Esophagus muscularis mucosa (tissue), 4 donors: ENCODE data around the gene SLC24A3. TPM values are rescaled to one million over a fixed set of nuclear protein-coding genes. Genes with fewer than 3 reads are reported as not detected.

Experiments used
- DNase-seq: peaks from one replicate; pipeline ENCODE4 v3.0.0-alpha.2; 2017; ENCODE audit errors: extremely low spot score
- H3K27ac ChIP-seq, 4 donors: fragments of 200-600 bp; sonication (generic); replicated peaks in 1 of 4; 1 replicate in 3 of 4; 2 replicates in 1 of 4; pipeline ENCODE4 v1.5.1; 2016 to 2019; ENCODE audit warnings: mild to moderate bottlenecking in 1 of 4
- H3K27me3 ChIP-seq, 4 donors: fragments of 200-600 bp; sonication (generic); one replicate each; pipeline versions ENCODE4 v1.5.1 to v1.6.0; 2016 to 2019
- H3K36me3 ChIP-seq, 4 donors: fragments of 200-600 bp; sonication (generic); one replicate each; pipeline ENCODE4 v1.5.1; 2016 to 2019
- H3K4me1 ChIP-seq, 4 donors: fragments of 200-600 bp; sonication (generic); one replicate each; pipeline ENCODE4 v1.5.1; 2016 to 2019
- H3K4me3 ChIP-seq, 4 donors: fragments of 200-600 bp; sonication (generic); 1 replicate in 2 of 4; 2 replicates in 2 of 4; pipeline ENCODE4 v1.5.1; 2016 to 2019; ENCODE audit warnings: mild to moderate bottlenecking in 4 of 4, moderate library complexity in 1 of 4
- H3K9me3 ChIP-seq, 4 donors: fragments of 200-600 bp; sonication (generic); 1 replicate in 3 of 4; 2 replicates in 1 of 4; pipeline ENCODE4 v1.5.1; 2016 to 2019
- EP300 ChIP-seq: sonication (generic); formaldehyde crosslinking; IDR thresholded peaks from one replicate; pipeline ENCODE4 v1.6.1; 2017; ENCODE audit warnings: antibody characterized with exemption
- POLR2A ChIP-seq: fragments of 450-650 bp; IDR thresholded peaks from one replicate; pipeline ENCODE4 v1.6.1; 2017; ENCODE audit warnings: antibody characterized with exemption, moderate library complexity, mild to moderate bottlenecking, low read depth
- POLR2AphosphoS5 ChIP-seq, 2 donors: sonication (generic); formaldehyde crosslinking; IDR thresholded peaks; one replicate each; pipeline ENCODE4 v1.6.1; 2017; ENCODE audit warnings: antibody characterized with exemption in 2 of 2
- WGBS: methylation state at CpG from one replicate; pipeline ENCODE4 v1.1.5; 2018; 5-methylcytosine and 5-hydroxymethylcytosine counted together
- intact Hi-C: fragments of 100-400 bp; cut with DNase I; formaldehyde crosslinking; loops from one replicate; pipeline ENCODE4 v1.15.1; 2023
- total RNA-seq, 4 donors: library from RNA; depleted of rRNA; stranded (reverse); fragments of >200 nt; gene quantifications; one replicate each; pipeline versions ENCODE4 v1.1.0 to v1.2.1, GENCODE V29; 2016
- TF ChIP-seq, protein P1 (sequence below), 3 experiments: fragments of 200-600 bp in 2 of 3; fragments of 450-650 bp in 1 of 3; sonication (generic) in 2 of 3; IDR thresholded peaks; one replicate each; pipeline ENCODE4 v1.5.1; 2017 to 2019; ENCODE audit warnings: antibody characterized with exemption in 3 of 3, mild to moderate bottlenecking in 2 of 3, moderate library complexity in 1 of 3

SLC24A3 gene
- total RNA-seq, 4 donors from 2014 or later = 4.6 to 11.5 (median 6.6) TPM

DNA sequence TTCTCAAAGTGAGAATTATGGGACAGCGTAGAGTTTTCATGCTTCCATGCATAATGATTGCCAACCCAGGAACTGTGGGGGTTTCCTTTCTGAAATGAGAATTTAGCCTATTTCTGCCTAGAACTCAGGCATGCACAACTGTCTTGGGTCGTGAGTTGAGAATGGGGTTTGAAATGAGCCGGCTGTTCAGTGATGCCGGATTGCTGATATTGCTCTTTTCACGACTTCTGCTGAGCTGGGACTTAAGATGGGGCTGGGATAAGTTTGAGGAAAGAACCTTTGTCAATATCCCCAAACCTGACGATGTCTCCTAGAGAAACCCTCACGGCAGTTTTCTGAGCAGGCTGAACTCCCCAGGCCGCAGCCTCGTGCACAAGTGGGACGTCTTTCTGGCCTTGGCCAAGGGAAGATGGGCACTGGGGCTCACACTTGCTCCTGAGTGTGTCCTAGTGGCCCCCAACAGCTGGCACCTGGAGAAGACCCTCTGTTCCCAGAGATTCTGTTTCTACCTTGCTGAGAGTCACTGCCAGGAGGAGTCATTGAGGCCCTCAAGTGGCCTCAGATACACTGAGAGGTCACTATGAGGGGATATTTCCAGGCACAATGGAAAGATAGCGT, 511.5 kb downstream of the SLC24A3 start:
- Histone ChIP-seq H3K36me3 (peaks cover 0 to 4% (median 0%) of the 10 kb centered on the region in 4 donors), H3K4me3 (no peak overlapping the region), H3K4me1 (no peaks in the 10 kb centered on the region), H3K27ac (no peak overlapping the region), H3K27me3 (no peaks in the 10 kb centered on the region), H3K9me3 (no peaks in the 10 kb centered on the region)
- no peak for DNase-seq
- intact Hi-C loops = no loop called here
- TF ChIP-seq EP300 (no peak), POLR2A (no peak), POLR2AphosphoS5 (IDR thresholded peaks at IDR 0.05) (no peak)
- TF ChIP-seq, protein P1, sequence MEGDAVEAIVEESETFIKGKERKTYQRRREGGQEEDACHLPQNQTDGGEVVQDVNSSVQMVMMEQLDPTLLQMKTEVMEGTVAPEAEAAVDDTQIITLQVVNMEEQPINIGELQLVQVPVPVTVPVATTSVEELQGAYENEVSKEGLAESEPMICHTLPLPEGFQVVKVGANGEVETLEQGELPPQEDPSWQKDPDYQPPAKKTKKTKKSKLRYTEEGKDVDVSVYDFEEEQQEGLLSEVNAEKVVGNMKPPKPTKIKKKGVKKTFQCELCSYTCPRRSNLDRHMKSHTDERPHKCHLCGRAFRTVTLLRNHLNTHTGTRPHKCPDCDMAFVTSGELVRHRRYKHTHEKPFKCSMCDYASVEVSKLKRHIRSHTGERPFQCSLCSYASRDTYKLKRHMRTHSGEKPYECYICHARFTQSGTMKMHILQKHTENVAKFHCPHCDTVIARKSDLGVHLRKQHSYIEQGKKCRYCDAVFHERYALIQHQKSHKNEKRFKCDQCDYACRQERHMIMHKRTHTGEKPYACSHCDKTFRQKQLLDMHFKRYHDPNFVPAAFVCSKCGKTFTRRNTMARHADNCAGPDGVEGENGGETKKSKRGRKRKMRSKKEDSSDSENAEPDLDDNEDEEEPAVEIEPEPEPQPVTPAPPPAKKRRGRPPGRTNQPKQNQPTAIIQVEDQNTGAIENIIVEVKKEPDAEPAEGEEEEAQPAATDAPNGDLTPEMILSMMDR (IDR thresholded peaks at IDR 0.05) = no peak
- WGBS = 78% methylated on average over 11 of the region's 11 CpGs

DNA sequence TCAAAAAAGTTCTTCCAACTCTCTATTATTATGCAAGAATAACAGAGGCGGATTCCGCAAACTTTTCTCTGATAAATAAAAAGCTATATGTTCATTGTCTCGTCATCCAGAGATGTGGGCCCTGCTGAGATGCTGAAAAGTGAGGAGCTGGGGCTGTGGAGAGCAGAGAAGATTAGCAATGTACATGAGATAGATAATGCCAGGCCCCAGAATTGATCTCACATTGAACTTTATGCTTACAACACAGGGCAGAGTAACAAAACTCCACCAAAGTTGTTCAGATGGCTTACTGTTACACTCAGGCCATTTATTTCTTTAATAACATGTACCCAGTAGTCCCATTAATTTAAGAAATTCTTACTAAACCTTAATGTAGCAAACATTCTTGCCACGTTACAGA, 512.9 kb downstream of the SLC24A3 start:
- Histone ChIP-seq H3K27me3 (no peaks in the 10 kb centered on the region), H3K4me3 (no peak overlapping the region), H3K27ac (no peak overlapping the region), H3K4me1 (no peaks in the 10 kb centered on the region), H3K9me3 (no peaks in the 10 kb centered on the region), H3K36me3 (peaks cover 0 to 4% (median 0%) of the 10 kb centered on the region in 4 donors)
- TF ChIP-seq POLR2AphosphoS5 (IDR thresholded peaks at IDR 0.05) (no peak), POLR2A (no peak), EP300 (no peak)
- TF ChIP-seq, protein P1 (IDR thresholded peaks at IDR 0.05) = no peak
- no peak for DNase-seq
- 98% methylated on average over 4 of the region's 4 CpGs for WGBS
- intact Hi-C loops = no loop called here

DNA sequence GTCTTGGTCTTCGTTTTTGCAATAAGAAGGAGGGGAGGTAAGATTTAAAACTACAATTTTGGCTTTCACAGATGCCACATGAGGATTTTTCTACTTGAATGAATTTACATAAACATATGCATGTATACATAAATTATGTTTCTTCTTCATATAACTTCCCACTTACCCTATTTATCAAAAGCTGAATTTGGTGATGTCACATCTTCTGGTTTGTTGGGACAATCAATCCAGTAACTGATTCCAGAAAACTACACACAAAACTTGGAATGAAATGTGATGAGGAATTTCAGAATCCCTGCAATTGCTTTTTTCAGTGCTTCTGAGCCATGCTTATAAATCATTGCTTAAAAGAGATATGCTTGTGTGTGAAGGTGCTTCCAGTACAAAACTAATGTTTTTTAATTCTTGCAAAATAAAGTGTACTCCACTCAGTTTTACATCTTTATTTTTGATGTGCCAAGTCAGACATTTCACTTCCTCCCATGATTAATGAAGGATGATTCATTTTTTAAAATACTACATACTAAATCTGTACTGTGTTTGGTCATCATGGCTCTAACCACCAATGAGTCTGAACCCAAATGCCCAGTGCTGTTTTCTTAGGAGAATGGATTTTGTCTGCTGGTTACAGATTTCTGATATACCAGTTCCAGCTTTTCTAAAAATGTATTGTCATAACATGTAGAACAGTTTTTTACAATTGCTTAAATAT, 513.5 kb downstream of the SLC24A3 start:
- TF ChIP-seq EP300 = no peak
- TF ChIP-seq, protein P1 (IDR thresholded peaks at IDR 0.05) = no peak
- TF ChIP-seq POLR2AphosphoS5 (IDR thresholded peaks at IDR 0.05) = no peak
- TF ChIP-seq POLR2A = no peak
- intact Hi-C loops = no loop called here
- Histone ChIP-seq H3K4me1 (no peaks in the 10 kb centered on the region), H3K36me3 (peaks cover 0 to 2% (median 0%) of the 10 kb centered on the region in 4 donors), H3K4me3 (no peak overlapping the region), H3K9me3 (no peaks in the 10 kb centered on the region), H3K27me3 (no peaks in the 10 kb centered on the region), H3K27ac (no peak overlapping the region)
- WGBS = 85% methylated on average over 1 of the region's 1 CpG
- DNase-seq = no peak

DNA sequence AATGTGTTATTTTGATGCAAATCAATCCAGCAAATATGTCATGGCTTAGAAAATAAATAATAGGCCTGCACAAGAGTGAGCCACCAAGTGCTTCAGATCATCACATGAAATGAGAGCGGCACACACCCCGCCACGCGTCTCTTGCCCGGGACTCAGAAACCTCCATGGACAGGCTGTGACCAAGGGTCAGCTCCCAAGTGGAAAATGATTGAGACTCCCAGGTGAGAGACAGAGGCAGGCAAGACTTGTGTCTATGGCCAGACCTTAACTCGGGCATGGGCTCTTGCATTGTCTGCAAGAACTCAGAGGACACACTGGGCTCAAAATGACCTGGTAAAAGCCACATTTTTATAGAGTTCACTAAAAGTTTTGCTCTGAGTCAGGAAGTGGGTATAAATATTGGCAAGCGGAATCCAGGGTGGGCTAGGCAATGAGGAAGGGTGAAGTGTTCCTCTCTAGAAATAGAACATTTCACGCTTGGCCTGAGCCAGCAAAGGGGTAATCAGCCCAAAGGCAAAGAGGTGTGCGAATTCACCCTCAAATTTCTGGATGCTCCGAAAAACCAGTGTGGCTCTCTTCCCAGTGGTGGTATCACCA, 514.9 kb downstream of the SLC24A3 start:
- Histone ChIP-seq H3K27ac (no peak overlapping the region), H3K27me3 (no peaks in the 10 kb centered on the region), H3K4me1 (no peaks in the 10 kb centered on the region), H3K36me3 (no peaks in the 10 kb centered on the region), H3K4me3 (no peak overlapping the region), H3K9me3 (no peaks in the 10 kb centered on the region)
- WGBS = 93% methylated on average over 10 of the region's 10 CpGs
- no peak for DNase-seq
- intact Hi-C loops = no loop called here
- TF ChIP-seq POLR2AphosphoS5 (IDR thresholded peaks at IDR 0.05) (no peak), POLR2A (no peak)
- TF ChIP-seq, protein P1 (IDR thresholded peaks at IDR 0.05) = no peak
